Measurements from ENCODE around the gene BIN1.

Gene BIN1

DNA sequence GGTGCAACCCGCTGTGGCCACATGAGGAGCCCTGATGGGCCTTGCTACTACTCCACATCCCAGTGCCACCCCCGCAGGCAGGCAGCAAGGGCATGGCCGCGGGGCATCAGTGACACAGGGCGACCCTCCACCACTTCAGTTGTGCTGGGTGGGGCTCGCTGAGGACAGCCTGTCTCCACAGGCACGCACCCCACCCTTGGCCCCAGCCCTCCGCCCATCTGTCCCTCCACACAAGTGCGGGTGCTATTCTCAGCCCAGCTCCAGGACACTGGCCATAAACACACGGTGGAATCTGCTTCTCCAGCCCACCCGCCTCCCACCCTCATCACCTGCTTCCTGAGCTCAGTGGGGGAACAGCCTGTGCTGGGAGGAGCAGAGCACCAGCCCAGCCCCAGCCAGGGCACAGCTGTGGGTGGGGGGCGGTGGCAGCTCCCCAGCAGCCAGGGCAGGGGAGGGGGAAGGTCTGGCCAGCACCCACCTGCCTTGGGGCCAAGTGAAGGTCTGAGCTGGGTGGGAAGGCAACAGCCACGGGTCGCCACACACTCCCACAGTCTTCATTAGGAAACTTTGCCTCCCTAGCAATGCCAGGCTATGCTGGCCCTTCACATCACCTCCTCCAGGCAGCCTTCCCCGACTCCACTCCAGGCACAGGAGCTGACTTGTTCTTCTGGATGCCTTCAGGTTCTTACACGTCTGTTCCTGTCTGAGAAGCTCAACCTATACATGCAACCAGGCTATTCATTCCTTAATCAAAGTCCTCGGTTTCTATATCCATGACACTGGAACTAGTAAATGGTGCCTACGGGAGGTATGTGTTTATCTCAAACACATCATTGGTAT lies 16.5 kb downstream of the BIN1 start:
- DNase-seq (ENCODE audit: extremely low spot score) = no peak
- TF ChIP-seq, protein P1, sequence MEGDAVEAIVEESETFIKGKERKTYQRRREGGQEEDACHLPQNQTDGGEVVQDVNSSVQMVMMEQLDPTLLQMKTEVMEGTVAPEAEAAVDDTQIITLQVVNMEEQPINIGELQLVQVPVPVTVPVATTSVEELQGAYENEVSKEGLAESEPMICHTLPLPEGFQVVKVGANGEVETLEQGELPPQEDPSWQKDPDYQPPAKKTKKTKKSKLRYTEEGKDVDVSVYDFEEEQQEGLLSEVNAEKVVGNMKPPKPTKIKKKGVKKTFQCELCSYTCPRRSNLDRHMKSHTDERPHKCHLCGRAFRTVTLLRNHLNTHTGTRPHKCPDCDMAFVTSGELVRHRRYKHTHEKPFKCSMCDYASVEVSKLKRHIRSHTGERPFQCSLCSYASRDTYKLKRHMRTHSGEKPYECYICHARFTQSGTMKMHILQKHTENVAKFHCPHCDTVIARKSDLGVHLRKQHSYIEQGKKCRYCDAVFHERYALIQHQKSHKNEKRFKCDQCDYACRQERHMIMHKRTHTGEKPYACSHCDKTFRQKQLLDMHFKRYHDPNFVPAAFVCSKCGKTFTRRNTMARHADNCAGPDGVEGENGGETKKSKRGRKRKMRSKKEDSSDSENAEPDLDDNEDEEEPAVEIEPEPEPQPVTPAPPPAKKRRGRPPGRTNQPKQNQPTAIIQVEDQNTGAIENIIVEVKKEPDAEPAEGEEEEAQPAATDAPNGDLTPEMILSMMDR (IDR thresholded peaks at IDR 0.05; ENCODE audit: control extremely low read depth, extremely low read depth, low read depth, missing control alignments) = no peak
- CTCF ChIA-PET = interaction anchor here (1.0 to 2.3 kb wide), 2 partner anchors 11 to 23 kb away, joined by 3 to 12 read pairs; no protein-coding TSS in a partner anchor
- POLR2A ChIA-PET = interaction anchor here (0.5 kb wide), 1 partner anchor 15 kb away, joined by 5 read pairs; no protein-coding TSS in a partner anchor

DNA sequence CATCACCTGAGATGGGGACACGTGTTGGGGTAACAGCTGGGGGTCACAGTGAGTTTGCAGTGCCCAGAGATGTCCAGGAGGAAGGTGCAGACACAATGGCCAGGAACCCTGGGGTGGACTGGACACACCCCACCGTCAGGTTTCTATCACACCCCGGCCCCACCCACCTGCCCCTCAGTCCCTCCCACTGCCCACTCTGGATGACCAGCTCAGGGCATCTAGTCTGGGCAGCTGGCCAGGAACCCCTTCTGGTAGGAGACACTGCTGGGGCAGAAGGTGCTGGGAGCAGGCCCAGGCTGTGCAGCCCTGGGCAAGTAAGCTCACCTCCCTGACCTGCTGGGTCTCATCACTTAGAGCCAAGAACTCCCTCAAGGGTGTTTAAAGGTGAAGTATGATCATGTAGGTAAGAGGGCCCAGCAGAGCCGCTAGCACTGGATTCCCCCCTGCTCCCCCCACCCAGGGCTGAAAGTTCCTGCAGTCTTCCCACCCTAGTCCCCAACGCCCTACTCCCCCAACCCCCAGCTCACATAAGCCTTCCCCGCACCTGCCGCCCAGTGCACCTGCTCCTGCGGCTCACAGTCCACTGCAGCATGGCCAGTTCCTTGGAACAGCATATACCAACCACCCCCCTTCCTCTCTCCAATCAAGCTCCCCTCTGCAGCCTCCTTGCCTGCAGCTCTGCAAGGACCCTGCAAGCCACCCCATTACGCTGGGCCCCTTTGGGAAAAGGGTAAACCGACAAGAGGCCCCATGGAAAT lies 17.3 kb downstream of the BIN1 start:
- TF ChIP-seq, protein P1 (IDR thresholded peaks at IDR 0.05; ENCODE audit: control extremely low read depth, extremely low read depth, low read depth, missing control alignments) = no peak
- ChIA-PET CTCF (interaction anchor here (1.0 to 2.3 kb wide), 3 partner anchors 11 to 22 kb away, joined by 3 to 12 read pairs (median 3); no protein-coding TSS in a partner anchor), POLR2A (interaction anchor here (0.5 kb wide), 1 partner anchor 15 kb away, joined by 5 read pairs; no protein-coding TSS in a partner anchor)
- no peak for DNase-seq (ENCODE audit: extremely low spot score)

DNA sequence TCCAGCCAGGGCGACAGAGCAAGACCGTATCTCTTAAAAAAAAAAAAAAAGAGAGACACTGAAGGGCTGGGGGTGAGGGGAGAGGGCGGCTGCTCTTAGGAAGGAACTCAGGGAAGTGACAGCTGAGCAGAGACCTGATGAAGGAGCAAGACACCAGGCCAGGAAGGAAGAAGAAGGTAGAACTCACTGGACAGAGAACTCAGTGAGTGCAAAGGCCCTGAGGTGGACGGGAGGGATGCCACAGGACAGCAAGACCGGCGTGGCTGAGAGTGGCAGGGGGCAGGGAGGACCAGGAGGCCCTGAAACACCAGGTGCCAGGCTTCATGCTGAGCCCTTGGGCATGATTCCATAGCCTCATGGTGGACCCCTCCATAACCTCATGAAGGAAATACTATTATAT lies 18.2 kb downstream of the BIN1 start:
- TF ChIP-seq, protein P1 (IDR thresholded peaks at IDR 0.05; ENCODE audit: control extremely low read depth, extremely low read depth, low read depth, missing control alignments) = no peak
- POLR2A ChIA-PET = no interaction called here
- DNase-seq (ENCODE audit: extremely low spot score) = no peak
- CTCF ChIA-PET = interaction anchor here (1.4 kb wide), 1 partner anchor 10 kb away, joined by 3 read pairs; no protein-coding TSS in a partner anchor

DNA sequence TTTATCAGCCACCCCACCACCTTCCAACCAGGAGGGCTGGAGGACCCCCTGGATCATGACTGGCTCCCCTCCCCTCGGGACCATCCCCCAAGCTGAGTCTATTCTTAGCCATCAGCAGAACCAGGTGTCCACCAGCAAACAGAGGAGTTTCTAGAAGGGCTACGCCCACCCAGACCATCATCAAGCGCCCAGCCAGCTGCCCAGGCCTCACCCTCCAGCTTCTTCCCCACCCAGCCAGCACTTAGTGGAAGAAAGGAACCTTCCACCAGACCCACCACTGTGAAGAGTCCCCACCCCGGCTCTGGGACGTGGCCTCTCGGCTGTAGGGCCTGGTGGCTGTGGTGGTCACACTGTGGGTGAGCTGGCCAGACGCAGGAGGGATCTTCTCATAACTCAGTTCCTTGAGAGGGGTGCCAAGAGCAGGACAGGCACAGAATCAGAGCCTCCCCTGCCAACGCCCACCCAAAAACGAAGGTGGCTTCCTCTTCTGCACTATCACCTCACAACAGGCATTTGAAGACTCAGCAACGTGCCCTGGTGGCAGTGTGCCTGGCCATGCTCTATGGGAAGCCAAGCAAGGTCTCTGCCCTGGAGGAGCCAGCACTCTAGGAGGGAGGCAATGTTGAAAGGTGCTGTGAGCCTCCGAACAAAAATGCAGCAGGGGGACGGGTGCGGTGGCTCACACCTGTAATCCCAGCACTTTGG lies 19.0 kb downstream of the BIN1 start:
- TF ChIP-seq, protein P1 (IDR thresholded peaks at IDR 0.05; ENCODE audit: control extremely low read depth, extremely low read depth, low read depth, missing control alignments) = no peak
- CTCF ChIA-PET = interaction anchor here (1.3 kb wide), 1 partner anchor 20 kb away, joined by 4 read pairs; no protein-coding TSS in a partner anchor
- POLR2A ChIA-PET = no interaction called here
- DNase-seq (ENCODE audit: extremely low spot score) = no peak

DNA sequence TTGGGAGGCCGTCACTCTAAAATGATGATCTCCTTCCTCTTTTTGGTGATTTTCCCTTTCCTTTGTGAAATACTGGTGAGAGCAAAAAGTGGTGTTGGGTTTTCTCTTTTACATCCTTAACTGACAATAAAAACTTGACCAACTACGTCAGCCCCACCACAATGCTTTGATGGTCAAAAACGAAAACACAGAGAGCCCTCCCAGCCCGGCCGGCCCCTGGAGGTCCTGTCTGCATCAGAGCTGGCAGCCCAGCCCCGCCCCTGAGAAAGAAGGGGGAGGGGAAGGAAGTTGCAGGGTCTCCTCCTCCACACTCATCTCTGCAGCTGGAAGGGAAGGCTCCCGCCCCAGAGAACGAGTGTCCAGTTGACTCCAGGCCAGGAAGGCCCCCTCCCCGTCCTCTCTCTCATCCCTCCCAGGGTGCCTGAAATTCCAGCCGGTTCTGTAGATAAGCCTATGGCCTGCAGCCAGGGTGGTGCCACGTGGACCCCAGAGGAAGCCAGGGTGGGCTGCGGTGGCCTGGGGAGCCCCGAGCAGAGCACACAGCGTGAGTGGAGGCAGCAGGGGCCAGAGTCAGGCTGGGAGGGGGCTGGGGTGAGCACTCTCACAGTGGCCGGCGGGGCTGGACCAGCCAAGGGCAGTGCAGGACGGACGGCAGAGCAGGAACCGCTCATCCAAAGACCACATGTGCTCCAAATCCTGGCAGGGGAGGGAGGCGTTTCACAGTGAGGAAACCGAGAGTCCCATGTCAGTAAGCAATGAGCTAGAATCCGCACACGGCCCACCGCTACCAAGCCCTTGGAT lies 19.8 kb downstream of the BIN1 start:
- TF ChIP-seq, protein P1 (IDR thresholded peaks at IDR 0.05; ENCODE audit: control extremely low read depth, extremely low read depth, low read depth, missing control alignments) = no peak
- DNase-seq (ENCODE audit: extremely low spot score) = peak; percentile 85
- ChIA-PET POLR2A (no interaction called here), CTCF (interaction anchor here (1.3 to 1.4 kb wide), 2 partner anchors 15 to 19 kb away, joined by 3 to 4 read pairs; no protein-coding TSS in a partner anchor)
